Large intestine (tissue), 3 donors: ENCODE measurements around the gene SSH2. TPM values are rescaled to one million over a fixed set of nuclear protein-coding genes. Genes with fewer than 3 reads are reported as not detected.

Experiments used
- DNase-seq, 2 donors: peaks; one replicate each; pipeline versions ENCODE4 v3.0.0 to v3.0.0-alpha.2; 2013
- H3K27ac ChIP-seq: one replicate; pipeline ENCODE4 v1.5.1; 2013; ENCODE audit warnings: low read length
- H3K27me3 ChIP-seq: 2 replicates; pipeline ENCODE4 v1.6.1; 2013; ENCODE audit warnings: low read length; ENCODE audit not compliant: control insufficient read depth, insufficient read depth
- H3K36me3 ChIP-seq: 2 replicates; pipeline ENCODE4 v1.6.1; 2013; ENCODE audit warnings: low read length; ENCODE audit not compliant: control insufficient read depth, insufficient read depth
- H3K4me1 ChIP-seq: one replicate; pipeline ENCODE4 v1.6.1; 2013; ENCODE audit warnings: low read length; ENCODE audit not compliant: control insufficient read depth, insufficient read depth
- H3K4me3 ChIP-seq: one replicate; pipeline ENCODE4 v1.5.1; 2013; ENCODE audit warnings: low read length
- H3K9me3 ChIP-seq: one replicate; pipeline ENCODE4 v1.6.1; 2013; ENCODE audit warnings: mild to moderate bottlenecking, low read depth, low read length, moderate library complexity; ENCODE audit not compliant: control insufficient read depth
- WGBS: methylation state at CpG from one replicate; pipeline ENCODE4 v1.1.5; 2013; ENCODE audit warnings: low lambda C conversion rate; ENCODE audit not compliant: insufficient coverage; 5-methylcytosine and 5-hydroxymethylcytosine counted together
- polyA plus RNA-seq: library from polyadenylated mRNA; unstranded; fragments of 120-200 nt; gene quantifications from one replicate; pipeline ENCODE4 v1.2.1, GENCODE V29; 2013

Gene SSH2
- polyA plus RNA-seq, 1 donor, result 16.2 TPM

GRCh38 chr17:29615048-29615385, 315.0 kb downstream of the SSH2 start:
- DNase-seq, result no peak
- WGBS, result no CpG with 5 or more reads among the region's 15 CpGs
- Histone ChIP-seq H3K27me3 (peaks cover 85% of the 10 kb centered on the region), H3K36me3 (no peaks in the 10 kb centered on the region), H3K4me3 (peak overlapping the region; percentile 20), H3K27ac (no peak overlapping the region), H3K9me3 (peaks cover 18% of the 10 kb centered on the region), H3K4me1 (peaks cover 47% of the 10 kb centered on the region)

DNA sequence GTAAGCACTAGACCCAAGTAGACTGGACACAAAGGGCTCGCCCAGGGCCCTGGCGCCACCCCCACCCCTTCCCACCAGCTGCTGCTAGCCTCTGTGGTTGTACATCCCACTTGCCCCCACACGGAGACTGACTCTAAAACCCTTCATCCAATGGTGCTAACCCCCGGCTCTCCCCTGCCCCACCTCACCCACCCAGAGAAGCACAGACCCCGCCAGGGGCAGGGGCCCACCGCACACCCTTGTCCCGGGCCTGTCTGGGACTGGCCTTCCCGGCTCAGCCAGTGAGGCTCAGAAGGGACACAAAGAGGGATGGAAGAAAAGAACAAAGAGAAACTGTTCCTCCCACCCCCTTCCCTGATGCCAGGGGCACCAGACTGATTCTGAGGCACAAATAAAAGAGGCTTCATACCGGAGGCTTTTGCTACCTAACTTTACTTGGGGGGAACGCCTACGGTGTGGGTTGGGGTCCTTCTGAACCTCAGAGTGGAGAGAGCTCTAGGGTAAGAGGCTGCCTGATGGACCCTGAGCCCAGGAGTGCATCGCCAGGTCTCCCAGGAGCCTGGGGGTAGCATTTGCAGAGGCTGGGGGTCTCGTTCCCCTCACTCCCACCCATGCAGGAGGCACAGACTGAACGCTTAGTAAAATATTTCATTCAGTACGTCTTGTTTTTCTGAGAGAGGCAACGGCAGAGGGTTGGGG, 315.5 kb downstream of the SSH2 start:
- peaks cover 47% of the 10 kb centered on the region for H3K4me1 ChIP-seq
- WGBS, result no CpG with 5 or more reads among the region's 16 CpGs
- DNase-seq, result no peak
- peaks cover 18% of the 10 kb centered on the region for H3K9me3 ChIP-seq
- no peak overlapping the region for H3K27ac ChIP-seq
- H3K27me3 ChIP-seq, result peaks cover 80% of the 10 kb centered on the region
- no peaks in the 10 kb centered on the region for H3K36me3 ChIP-seq
- H3K4me3 ChIP-seq, result no peak overlapping the region

GRCh38 chr17:29613856-29614255, 316.2 kb downstream of the SSH2 start:
- H3K27ac ChIP-seq, result no peak overlapping the region
- peaks cover 74% of the 10 kb centered on the region for H3K27me3 ChIP-seq
- peak overlapping the region; percentile 25 for H3K4me3 ChIP-seq
- no peaks in the 10 kb centered on the region for H3K36me3 ChIP-seq
- DNase-seq, result no peak
- H3K4me1 ChIP-seq, result peaks cover 47% of the 10 kb centered on the region
- no CpG with 5 or more reads among the region's 13 CpGs for WGBS
- peaks cover 18% of the 10 kb centered on the region for H3K9me3 ChIP-seq

GRCh38 chr17:29613352-29613837, 316.6 kb downstream of the SSH2 start:
- Histone ChIP-seq H3K27ac (no peak overlapping the region), H3K4me1 (peaks cover 47% of the 10 kb centered on the region), H3K4me3 (peak overlapping the region; percentile 25), H3K9me3 (peaks cover 18% of the 10 kb centered on the region), H3K36me3 (no peaks in the 10 kb centered on the region), H3K27me3 (peaks cover 69% of the 10 kb centered on the region)
- DNase-seq, result peak; percentile 88 to 89
- no CpG with 5 or more reads among the region's 50 CpGs for WGBS

DNA sequence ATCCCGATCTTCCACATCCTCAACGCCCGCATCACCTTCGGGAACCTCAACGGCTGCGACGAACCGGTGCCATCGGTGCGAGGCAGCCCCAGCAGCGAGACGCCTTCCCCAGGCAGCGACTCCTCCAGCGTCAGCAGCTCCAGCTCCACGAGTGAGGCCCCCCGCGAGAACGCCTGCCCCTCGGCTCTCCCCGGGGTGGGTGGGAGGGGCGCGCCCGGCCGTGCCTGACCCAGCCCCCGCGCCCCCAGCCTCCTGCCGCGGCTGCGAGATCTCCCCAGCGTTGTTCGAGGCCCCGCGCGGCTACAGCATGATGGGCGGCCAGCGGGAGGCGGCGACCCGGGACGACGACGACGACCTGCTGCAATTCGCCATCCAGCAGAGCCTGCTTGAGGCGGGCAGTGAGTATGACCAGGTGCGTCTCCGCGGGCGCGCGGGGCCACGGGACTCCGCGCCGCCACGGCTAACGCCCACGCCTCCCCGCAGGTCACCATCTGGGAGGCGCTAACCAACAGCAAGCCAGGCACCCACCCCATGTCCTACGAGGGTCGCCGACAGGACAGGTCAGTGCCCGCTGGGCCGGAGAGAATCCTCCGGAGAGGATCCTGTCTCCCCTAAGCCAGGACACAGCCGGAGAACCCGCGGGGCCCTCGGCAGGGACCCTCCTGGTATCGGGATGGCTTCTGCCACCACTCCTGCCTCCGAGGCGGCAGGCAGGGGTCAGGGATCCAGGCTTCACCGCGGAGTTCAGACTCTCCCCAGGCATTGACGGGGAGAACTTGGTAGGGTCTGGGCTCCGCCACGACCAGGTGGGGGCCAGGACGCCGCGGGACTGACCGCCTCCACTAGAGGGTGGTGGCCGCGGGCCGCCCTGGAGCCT, 317.4 kb downstream of the SSH2 start:
- no CpG with 5 or more reads among the region's 85 CpGs for WGBS
- Histone ChIP-seq H3K27me3 (peaks cover 62% of the 10 kb centered on the region), H3K36me3 (no peaks in the 10 kb centered on the region), H3K27ac (no peak overlapping the region), H3K4me3 (peak overlapping the region; percentile 7), H3K4me1 (peaks cover 42% of the 10 kb centered on the region), H3K9me3 (peaks cover 16% of the 10 kb centered on the region)
- DNase-seq, result no peak

DNA sequence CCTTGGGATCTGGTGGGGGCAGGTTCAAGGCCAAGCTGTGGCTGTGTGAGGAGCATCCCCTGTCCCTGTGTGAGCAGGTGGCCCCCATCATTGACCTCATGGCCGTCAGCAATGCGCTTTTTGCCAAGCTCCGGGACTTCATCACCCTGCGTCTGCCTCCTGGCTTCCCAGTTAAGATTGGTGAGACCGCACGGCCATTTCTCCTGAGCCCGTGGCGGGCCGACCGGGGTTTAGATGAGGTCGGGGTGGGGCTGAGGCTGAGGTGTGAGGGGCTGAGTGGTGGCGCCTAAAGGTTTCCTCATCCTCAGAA, 318.0 kb downstream of the SSH2 start:
- H3K27ac ChIP-seq, result no peak overlapping the region
- H3K36me3 ChIP-seq, result no peaks in the 10 kb centered on the region
- DNase-seq, result no peak
- no CpG with 5 or more reads among the region's 12 CpGs for WGBS
- peaks cover 10% of the 10 kb centered on the region for H3K9me3 ChIP-seq
- H3K4me3 ChIP-seq, result no peak overlapping the region
- peaks cover 56% of the 10 kb centered on the region for H3K27me3 ChIP-seq
- H3K4me1 ChIP-seq, result peaks cover 36% of the 10 kb centered on the region

DNA sequence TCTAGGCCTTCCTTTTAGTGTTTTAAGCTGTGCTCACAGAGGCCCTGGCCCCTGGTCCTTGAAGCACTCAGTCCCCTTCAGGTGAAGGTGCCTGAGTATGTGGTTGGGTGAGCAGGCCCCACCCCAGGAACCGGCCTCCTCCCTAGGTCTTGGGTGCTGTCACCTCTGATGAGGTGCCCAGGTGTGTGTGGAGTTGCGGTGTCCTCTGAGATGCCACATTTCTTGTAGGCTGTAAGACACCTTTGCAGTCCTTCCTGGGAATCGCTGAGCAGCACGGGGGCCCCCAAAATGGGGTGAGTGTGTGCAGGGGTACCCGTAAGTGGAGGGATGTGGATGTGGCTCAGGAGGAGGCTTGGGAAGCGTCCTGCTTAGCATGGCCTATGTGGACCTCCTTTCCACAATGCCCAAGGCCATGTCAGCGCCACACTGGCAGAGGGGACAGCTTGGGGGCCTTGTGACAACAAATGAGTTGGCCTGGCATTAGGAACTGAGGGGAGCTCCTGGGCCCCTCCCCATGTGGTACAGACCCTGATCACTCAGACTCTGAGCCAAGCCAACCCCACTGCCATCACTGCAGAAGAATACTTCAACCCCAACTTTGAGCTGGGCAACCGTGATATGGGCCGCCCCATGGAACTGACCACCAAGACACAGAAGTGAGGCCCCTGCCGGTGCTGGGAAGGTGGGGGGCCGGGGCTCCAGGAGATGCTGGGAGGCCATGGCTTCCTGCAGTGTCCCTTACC, 318.5 kb downstream of the SSH2 start:
- H3K4me3 ChIP-seq, result no peak overlapping the region
- no peaks in the 10 kb centered on the region for H3K36me3 ChIP-seq
- H3K4me1 ChIP-seq, result peaks cover 31% of the 10 kb centered on the region
- peaks cover 10% of the 10 kb centered on the region for H3K9me3 ChIP-seq
- no peak for DNase-seq
- H3K27ac ChIP-seq, result no peak overlapping the region
- H3K27me3 ChIP-seq, result peaks cover 50% of the 10 kb centered on the region
- no CpG with 5 or more reads among the region's 11 CpGs for WGBS

GRCh38 chr17:29610395-29610794, 319.6 kb downstream of the SSH2 start:
- no peak overlapping the region for H3K27ac ChIP-seq
- peaks cover 6% of the 10 kb centered on the region for H3K9me3 ChIP-seq
- peaks cover 40% of the 10 kb centered on the region for H3K27me3 ChIP-seq
- WGBS, result no CpG with 5 or more reads among the region's 3 CpGs
- H3K4me3 ChIP-seq, result no peak overlapping the region
- H3K4me1 ChIP-seq, result peaks cover 21% of the 10 kb centered on the region
- H3K36me3 ChIP-seq, result no peaks in the 10 kb centered on the region
- DNase-seq, result no peak

- H3K9me3 ChIP-seq, result peaks cover 6% of the 10 kb centered on the region
- no peak overlapping the region for H3K4me3 ChIP-seq
- no CpG with 5 or more reads among the region's 15 CpGs for WGBS
- no peaks in the 10 kb centered on the region for H3K36me3 ChIP-seq
- peaks cover 10% of the 10 kb centered on the region for H3K4me1 ChIP-seq
- no peak for DNase-seq
- H3K27ac ChIP-seq, result no peak overlapping the region
- peaks cover 26% of the 10 kb centered on the region for H3K27me3 ChIP-seq
Measured at GRCh38 chr17:29608986-29609385, 321.0 kb downstream of the SSH2 start.

DNA sequence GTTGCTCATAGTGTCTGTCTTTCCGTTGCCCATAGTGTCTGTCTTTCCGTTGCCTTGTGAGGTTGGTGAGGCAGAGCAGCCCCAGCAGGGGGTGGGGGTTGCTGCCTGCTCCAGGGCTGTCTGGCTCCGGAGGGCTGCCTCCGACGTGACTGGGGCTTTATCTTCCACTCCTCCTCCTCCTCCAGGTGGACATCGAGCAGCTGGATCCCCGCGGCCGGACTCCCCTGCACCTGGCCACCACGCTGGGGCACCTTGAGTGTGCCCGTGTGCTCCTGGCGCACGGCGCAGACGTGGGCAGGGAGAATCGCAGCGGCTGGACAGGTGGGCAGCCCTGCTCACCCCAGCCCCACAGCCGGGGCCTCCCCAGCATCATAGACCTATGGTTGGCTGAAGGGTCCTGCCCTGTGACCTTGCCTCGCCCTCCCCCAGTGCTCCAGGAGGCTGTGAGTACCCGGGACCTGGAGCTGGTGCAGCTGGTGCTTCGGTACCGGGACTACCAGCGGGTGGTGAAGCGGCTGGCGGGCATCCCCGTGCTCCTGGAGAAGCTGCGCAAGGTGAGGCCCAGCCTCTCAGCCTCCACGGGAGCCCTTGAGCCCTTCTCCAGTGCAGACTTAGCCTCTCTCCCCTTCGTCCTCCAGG, 322.4 kb downstream of the SSH2 start:
- DNase-seq, result no peak
- no peaks in the 10 kb centered on the region for H3K36me3 ChIP-seq
- peaks cover 1% of the 10 kb centered on the region for H3K4me1 ChIP-seq
- WGBS, result no CpG with 5 or more reads among the region's 29 CpGs
- no peak overlapping the region for H3K27ac ChIP-seq
- no peak overlapping the region for H3K4me3 ChIP-seq
- H3K27me3 ChIP-seq, result peaks cover 16% of the 10 kb centered on the region
- peaks cover 2% of the 10 kb centered on the region for H3K9me3 ChIP-seq
